Glutamatergic neuron (in vitro differentiated cells): ENCODE measurements around the gene SMKR1. TPM values are rescaled to one million over a fixed set of nuclear protein-coding genes. Genes with fewer than 3 reads are reported as not detected.
"Not testable (repeated sequence)": the region's sequence is repeated elsewhere in the genome, so short reads cannot be mapped to it uniquely, and the experiment has no call there.

Source experiments
- DNase-seq: peaks from one replicate; pipeline ENCODE4 v3.0.0; 2022
- H3K27ac Mint-ChIP-seq: one replicate; pipeline ENCODE4 v1.8.0; 2020; ENCODE audit warnings: mild to moderate bottlenecking, mixed read lengths, inconsistent platforms; ENCODE audit not compliant: unreplicated experiment
- H3K27me3 Mint-ChIP-seq: one replicate; pipeline ENCODE4 v1.8.0; 2020; ENCODE audit warnings: mild to moderate bottlenecking, moderate library complexity, mixed read lengths, inconsistent platforms; ENCODE audit not compliant: unreplicated experiment
- H3K36me3 Mint-ChIP-seq: one replicate; pipeline ENCODE4 v1.8.0; 2020; ENCODE audit warnings: mild to moderate bottlenecking, mixed read lengths, inconsistent platforms; ENCODE audit not compliant: unreplicated experiment
- H3K4me1 Mint-ChIP-seq: one replicate; pipeline ENCODE4 v1.8.0; 2020; ENCODE audit warnings: mild to moderate bottlenecking, low read depth, mixed read lengths, inconsistent platforms; ENCODE audit not compliant: unreplicated experiment
- H3K4me3 Mint-ChIP-seq: one replicate; pipeline ENCODE4 v1.8.0; 2020; ENCODE audit warnings: mild to moderate bottlenecking, mixed read lengths, inconsistent platforms; ENCODE audit not compliant: unreplicated experiment
- H3K9me3 Mint-ChIP-seq: one replicate; pipeline ENCODE4 v1.8.0; 2020; ENCODE audit warnings: mild to moderate bottlenecking, moderate library complexity, mixed read lengths, inconsistent platforms; ENCODE audit not compliant: unreplicated experiment
- CTCF ChIP-seq: fragments of 200-600 bp; sonication (generic); IDR thresholded peaks from one replicate; pipeline ENCODE4 v1.5.0; 2021; ENCODE audit not compliant: partially characterized antibody, unreplicated experiment
- total RNA-seq: library from RNA; stranded (reverse); fragmentation: NEBNext Ultra II Directional; extraction: Animal tissue kit (Norgen Biotek cat#: 25700); gene quantifications from one replicate; pipeline ENCODE4 v1.2.1, GENCODE V29; 2021; ENCODE audit not compliant: unreplicated experiment

Gene SMKR1
- total RNA-seq, 1 donor from 2014 or later = 0.98 TPM

GRCh38 chr7:129529643-129530042 lies 27.3 kb downstream of the SMKR1 start:
- H3K36me3 Mint-ChIP-seq = peaks cover 7% of the 10 kb centered on the region
- no peak overlapping the region for H3K27ac Mint-ChIP-seq
- no peak overlapping the region for H3K4me3 Mint-ChIP-seq
- TF ChIP-seq CTCF = no peak
- H3K9me3 Mint-ChIP-seq = peaks cover 4% of the 10 kb centered on the region
- H3K27me3 Mint-ChIP-seq = peaks cover 4% of the 10 kb centered on the region
- no peaks in the 10 kb centered on the region for H3K4me1 Mint-ChIP-seq
- DNase-seq = no peak

GRCh38 chr7:129530795-129531391 lies 28.6 kb downstream of the SMKR1 start:
- no peaks in the 10 kb centered on the region for H3K36me3 Mint-ChIP-seq

GRCh38 chr7:129531721-129532120 lies 29.4 kb downstream of the SMKR1 start:
- no peak for TF ChIP-seq CTCF
- no peak overlapping the region for H3K4me3 Mint-ChIP-seq
- DNase-seq = no peak
- no peaks in the 10 kb centered on the region for H3K36me3 Mint-ChIP-seq
- no peak overlapping the region for H3K27ac Mint-ChIP-seq
- peaks cover 4% of the 10 kb centered on the region for H3K9me3 Mint-ChIP-seq
- H3K4me1 Mint-ChIP-seq = no peaks in the 10 kb centered on the region
- peaks cover 4% of the 10 kb centered on the region for H3K27me3 Mint-ChIP-seq

More at GRCh38 chr7:129530795-129531391, 28.6 kb downstream of the SMKR1 start:
- no peaks in the 10 kb centered on the region for H3K4me1 Mint-ChIP-seq
- no peak overlapping the region for H3K4me3 Mint-ChIP-seq
- H3K27ac Mint-ChIP-seq = no peak overlapping the region
- no peak for TF ChIP-seq CTCF
- peaks cover 4% of the 10 kb centered on the region for H3K9me3 Mint-ChIP-seq
- no peak for DNase-seq
- H3K27me3 Mint-ChIP-seq = peaks cover 4% of the 10 kb centered on the region

GRCh38 chr7:129532375-129532774 lies 30.0 kb downstream of the SMKR1 start:
- Mint-ChIP-seq H3K27me3 (no peaks in the 10 kb centered on the region), H3K9me3 (peaks cover 4% of the 10 kb centered on the region), H3K4me3 (no peak overlapping the region), H3K36me3 (no peaks in the 10 kb centered on the region), H3K27ac (no peak overlapping the region), H3K4me1 (no peaks in the 10 kb centered on the region)
- no peak for TF ChIP-seq CTCF
- no peak for DNase-seq

GRCh38 chr7:129534558-129535274 lies 32.4 kb downstream of the SMKR1 start:
- not testable (repeated sequence) for H3K27ac Mint-ChIP-seq, DNase-seq, H3K36me3 Mint-ChIP-seq

More at GRCh38 chr7:129534558-129535274, 32.4 kb downstream of the SMKR1 start:
- H3K27me3 Mint-ChIP-seq, H3K9me3 Mint-ChIP-seq, H3K4me1 Mint-ChIP-seq, H3K4me3 Mint-ChIP-seq: not testable (repeated sequence)
